ENCODE measurements around the gene CCNO. TPM values are rescaled to one million over a fixed set of nuclear protein-coding genes. Genes with fewer than 3 reads are reported as not detected.

CCNO gene
- total RNA-seq, 6 experiments from 2014 or later: 0.31 to 0.75 TPM; not detected in 4

GRCh38 chr5:55205001-55205400, 28.4 kb downstream of the CCNO start:
- Histone ChIP-seq H3K27me3 (no peaks in the 10 kb centered on the region), H3K9me3 (no peaks in the 10 kb centered on the region), H3K4me1 (no peaks in the 10 kb centered on the region), H3K27ac (no peak overlapping the region), H3K36me3 (no peaks in the 10 kb centered on the region), H3K4me3 (no peak overlapping the region)
- 44% methylated on average over 2 of the region's 2 CpGs for WGBS (ENCODE audit: insufficient coverage, low coverage, low lambda C conversion rate, missing lambda C conversion rate)
- intact Hi-C loops (cut with DNase I): no loop called here
- TF ChIP-seq POLR2A (IDR thresholded peaks at IDR 0.05): no peak
- TF ChIP-seq, protein P1, sequence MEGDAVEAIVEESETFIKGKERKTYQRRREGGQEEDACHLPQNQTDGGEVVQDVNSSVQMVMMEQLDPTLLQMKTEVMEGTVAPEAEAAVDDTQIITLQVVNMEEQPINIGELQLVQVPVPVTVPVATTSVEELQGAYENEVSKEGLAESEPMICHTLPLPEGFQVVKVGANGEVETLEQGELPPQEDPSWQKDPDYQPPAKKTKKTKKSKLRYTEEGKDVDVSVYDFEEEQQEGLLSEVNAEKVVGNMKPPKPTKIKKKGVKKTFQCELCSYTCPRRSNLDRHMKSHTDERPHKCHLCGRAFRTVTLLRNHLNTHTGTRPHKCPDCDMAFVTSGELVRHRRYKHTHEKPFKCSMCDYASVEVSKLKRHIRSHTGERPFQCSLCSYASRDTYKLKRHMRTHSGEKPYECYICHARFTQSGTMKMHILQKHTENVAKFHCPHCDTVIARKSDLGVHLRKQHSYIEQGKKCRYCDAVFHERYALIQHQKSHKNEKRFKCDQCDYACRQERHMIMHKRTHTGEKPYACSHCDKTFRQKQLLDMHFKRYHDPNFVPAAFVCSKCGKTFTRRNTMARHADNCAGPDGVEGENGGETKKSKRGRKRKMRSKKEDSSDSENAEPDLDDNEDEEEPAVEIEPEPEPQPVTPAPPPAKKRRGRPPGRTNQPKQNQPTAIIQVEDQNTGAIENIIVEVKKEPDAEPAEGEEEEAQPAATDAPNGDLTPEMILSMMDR (IDR thresholded peaks at IDR 0.05): no peak
- no peak for ATAC-seq
- no peak for DNase-seq

DNA sequence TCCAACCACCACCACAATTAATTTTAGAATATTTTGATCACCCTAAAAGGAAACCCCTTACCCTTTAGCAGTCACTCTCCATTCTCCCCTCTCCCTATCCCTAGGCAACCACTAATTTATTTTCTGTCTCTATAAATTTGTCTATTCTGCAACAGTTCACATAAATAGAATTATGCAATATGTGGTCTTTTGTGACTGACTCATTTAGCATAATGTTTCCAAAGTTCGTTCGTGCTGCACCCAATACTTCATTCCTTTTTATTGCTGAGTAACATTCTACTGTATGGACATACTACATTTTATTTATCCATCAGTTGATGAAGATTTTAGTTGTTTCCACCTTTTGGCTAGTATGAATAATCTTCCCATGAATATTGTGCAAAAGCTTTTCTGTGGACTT, 42.2 kb downstream of the CCNO start:
- Histone ChIP-seq H3K27ac (no peak overlapping the region), H3K36me3 (no peaks in the 10 kb centered on the region), H3K4me1 (peaks cover 0 to 7% (median 0%) of the 10 kb centered on the region in 4 donors), H3K4me3 (no peak overlapping the region), H3K9me3 (no peaks in the 10 kb centered on the region), H3K27me3 (no peaks in the 10 kb centered on the region)
- DNase-seq (no peak), ATAC-seq (no peak)
- WGBS (ENCODE audit: insufficient coverage, low coverage, low lambda C conversion rate, missing lambda C conversion rate): 60% methylated on average over 2 of the region's 2 CpGs
- TF ChIP-seq, protein P1 (IDR thresholded peaks at IDR 0.05): no peak
- TF ChIP-seq POLR2A (IDR thresholded peaks at IDR 0.05): no peak
- intact Hi-C loops (cut with DNase I): no loop called here

DNA sequence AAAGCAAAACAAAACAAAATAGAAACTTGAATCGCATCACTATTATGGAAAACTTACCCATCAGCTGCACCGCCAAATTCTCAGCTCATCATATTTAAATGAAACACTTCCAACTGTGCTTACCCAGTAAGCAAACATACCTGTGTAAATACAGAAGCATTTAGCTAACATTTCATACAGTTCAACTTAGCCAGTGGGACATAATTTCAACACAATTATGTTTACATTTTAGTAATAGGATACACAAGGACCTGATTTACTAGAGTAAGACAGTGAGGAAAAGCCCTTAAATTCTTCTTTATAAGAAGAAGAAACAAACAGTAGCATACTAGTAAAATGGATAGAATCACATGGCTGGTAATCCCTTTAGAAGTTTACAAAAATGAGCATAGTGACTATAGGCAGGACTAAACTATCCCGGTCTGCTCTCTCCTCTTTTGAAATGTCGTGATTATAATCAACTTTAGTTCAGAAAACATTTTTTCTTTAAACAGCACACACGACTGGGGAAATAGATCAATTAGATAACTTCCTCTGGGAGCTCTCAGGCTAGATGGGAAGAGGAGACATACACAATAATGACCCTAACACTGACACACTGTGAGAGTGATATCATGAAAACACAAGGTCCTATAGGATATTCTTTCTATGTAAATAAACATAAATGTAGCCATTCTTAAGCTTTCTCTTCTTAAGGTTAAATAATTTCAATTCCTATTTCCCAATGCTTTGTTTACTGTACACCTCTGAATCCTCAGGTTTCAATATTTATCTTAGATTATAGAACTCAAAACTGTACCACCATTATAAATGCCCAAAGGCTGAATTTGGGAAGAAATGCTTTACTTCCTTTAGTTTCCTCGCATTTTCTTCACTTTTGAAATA, 44.5 kb downstream of the CCNO start:
- DNase-seq (no peak), ATAC-seq (peak in 1 of 4 donors; percentile 61)
- H3K36me3 ChIP-seq: no peaks in the 10 kb centered on the region
- intact Hi-C loops (cut with DNase I): no loop called here
- H3K9me3 ChIP-seq: no peaks in the 10 kb centered on the region
- H3K4me3 ChIP-seq: no peak overlapping the region
- H3K27me3 ChIP-seq: no peaks in the 10 kb centered on the region
- no peak overlapping the region for H3K27ac ChIP-seq
- TF ChIP-seq POLR2A (IDR thresholded peaks at IDR 0.05): no peak
- TF ChIP-seq, protein P1 (IDR thresholded peaks at IDR 0.05): no peak
- 42% methylated on average over 6 of the region's 6 CpGs for WGBS (ENCODE audit: insufficient coverage, low coverage, low lambda C conversion rate, missing lambda C conversion rate)
- H3K4me1 ChIP-seq: peaks cover 0 to 7% (median 0%) of the 10 kb centered on the region in 4 donors

GRCh38 chr5:55187370-55187769, 46.0 kb downstream of the CCNO start:
- peaks cover 0 to 7% (median 0%) of the 10 kb centered on the region in 4 donors for H3K4me1 ChIP-seq
- no peaks in the 10 kb centered on the region for H3K27me3 ChIP-seq
- H3K4me3 ChIP-seq: no peak overlapping the region
- no peaks in the 10 kb centered on the region for H3K9me3 ChIP-seq
- intact Hi-C loops (cut with DNase I): no loop called here
- no peaks in the 10 kb centered on the region for H3K36me3 ChIP-seq
- no peak overlapping the region for H3K27ac ChIP-seq
- ATAC-seq: peak in 2 of 4 donors; percentile 27 to 55
- WGBS (ENCODE audit: insufficient coverage, low coverage, low lambda C conversion rate, missing lambda C conversion rate): 38% methylated on average over 4 of the region's 4 CpGs
- DNase-seq: no peak
- TF ChIP-seq, protein P1 (IDR thresholded peaks at IDR 0.05): peak in 3 of 4 donors; percentile 16 to 30 (median 25)
- TF ChIP-seq POLR2A (IDR thresholded peaks at IDR 0.05): no peak

Other genes starting within 250 kb of the CCNO start
- 1 to 10 TPM in 1 of 6 experiments, under 1 TPM in 3, not detected in 2; 0.24 to 2.6 (median 0.31) TPM for gene ESM1, start 248.0 kb downstream of the CCNO start, total RNA-seq
- gene GZMK, start 209.4 kb downstream of the CCNO start, total RNA-seq: 1 to 10 TPM in 1 of 6 experiments, under 1 TPM in 5; 0.18 to 1.1 (median 0.56) TPM
- gene GZMA, start 131.0 kb downstream of the CCNO start, total RNA-seq: 1 to 10 TPM in 4 of 6 experiments, under 1 TPM in 2; 0.53 to 2.9 (median 1.8) TPM
- 1 to 10 TPM in 5 of 6 experiments, under 1 TPM in 1; 0.24 to 3.2 (median 1.4) TPM for gene GPX8, start 73.4 kb downstream of the CCNO start, total RNA-seq
- gene CDC20B, start 60.4 kb downstream of the CCNO start, total RNA-seq: not detected
- gene MCIDAS, start 6.3 kb downstream of the CCNO start, total RNA-seq: not detected
- gene DHX29, start 74.1 kb upstream of the CCNO start, total RNA-seq: 10 to 100 TPM; 10.8 to 18.2 (median 14.7) TPM
- 10 to 100 TPM; 24.7 to 42.4 (median 31.9) TPM for gene MTREX, start 74.4 kb upstream of the CCNO start, total RNA-seq